ENCODE measurements around the gene VCPKMT. TPM values are rescaled to one million over a fixed set of nuclear protein-coding genes. Genes with fewer than 3 reads are reported as not detected.

VCPKMT gene
- total RNA-seq, 1 experiment from 2014 or later: 7.1 TPM

DNA sequence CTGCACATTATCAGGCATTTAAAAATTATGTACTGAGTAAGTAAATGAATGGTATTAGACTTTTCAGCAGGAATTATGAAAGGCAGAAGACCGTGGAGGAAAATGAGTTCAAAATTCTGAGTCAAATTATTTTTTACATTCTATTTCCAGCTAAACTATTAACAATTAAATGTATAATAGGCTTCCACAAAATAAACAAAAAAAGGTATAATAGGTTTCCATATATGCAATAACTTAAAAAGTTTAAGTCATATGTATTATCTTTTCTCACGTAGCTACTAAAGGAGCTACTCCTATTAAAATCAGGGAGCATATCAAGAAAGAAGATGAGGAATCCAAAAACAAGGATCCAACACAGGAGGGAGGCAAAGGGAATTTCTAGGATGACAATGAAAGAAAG is 11.4 kb upstream of the VCPKMT start:
- TF ChIP-seq, protein P1, sequence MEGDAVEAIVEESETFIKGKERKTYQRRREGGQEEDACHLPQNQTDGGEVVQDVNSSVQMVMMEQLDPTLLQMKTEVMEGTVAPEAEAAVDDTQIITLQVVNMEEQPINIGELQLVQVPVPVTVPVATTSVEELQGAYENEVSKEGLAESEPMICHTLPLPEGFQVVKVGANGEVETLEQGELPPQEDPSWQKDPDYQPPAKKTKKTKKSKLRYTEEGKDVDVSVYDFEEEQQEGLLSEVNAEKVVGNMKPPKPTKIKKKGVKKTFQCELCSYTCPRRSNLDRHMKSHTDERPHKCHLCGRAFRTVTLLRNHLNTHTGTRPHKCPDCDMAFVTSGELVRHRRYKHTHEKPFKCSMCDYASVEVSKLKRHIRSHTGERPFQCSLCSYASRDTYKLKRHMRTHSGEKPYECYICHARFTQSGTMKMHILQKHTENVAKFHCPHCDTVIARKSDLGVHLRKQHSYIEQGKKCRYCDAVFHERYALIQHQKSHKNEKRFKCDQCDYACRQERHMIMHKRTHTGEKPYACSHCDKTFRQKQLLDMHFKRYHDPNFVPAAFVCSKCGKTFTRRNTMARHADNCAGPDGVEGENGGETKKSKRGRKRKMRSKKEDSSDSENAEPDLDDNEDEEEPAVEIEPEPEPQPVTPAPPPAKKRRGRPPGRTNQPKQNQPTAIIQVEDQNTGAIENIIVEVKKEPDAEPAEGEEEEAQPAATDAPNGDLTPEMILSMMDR (IDR thresholded peaks at IDR 0.05; ENCODE audit: unreplicated experiment): no peak
- no peak for DNase-seq
- BruUV-seq (replicated peaks): no TSS peak
- Mint-ChIP-seq H3K27me3 (ENCODE audit: unreplicated experiment) (no peaks in the 10 kb centered on the region), H3K36me3 (ENCODE audit: insufficient read depth, unreplicated experiment) (peaks cover 10% of the 10 kb centered on the region), H3K4me3 (ENCODE audit: low read depth, unreplicated experiment) (no peak overlapping the region), H3K9me3 (ENCODE audit: low read depth, unreplicated experiment) (no peaks in the 10 kb centered on the region), H3K4me1 (ENCODE audit: low read depth, unreplicated experiment) (no peaks in the 10 kb centered on the region), H3K27ac (ENCODE audit: unreplicated experiment) (no peak overlapping the region)
- intact Hi-C loops (cut with micrococcal nuclease; ENCODE audit: unreplicated experiment): no loop called here
- CTCF ChIA-PET: no interaction called here

DNA sequence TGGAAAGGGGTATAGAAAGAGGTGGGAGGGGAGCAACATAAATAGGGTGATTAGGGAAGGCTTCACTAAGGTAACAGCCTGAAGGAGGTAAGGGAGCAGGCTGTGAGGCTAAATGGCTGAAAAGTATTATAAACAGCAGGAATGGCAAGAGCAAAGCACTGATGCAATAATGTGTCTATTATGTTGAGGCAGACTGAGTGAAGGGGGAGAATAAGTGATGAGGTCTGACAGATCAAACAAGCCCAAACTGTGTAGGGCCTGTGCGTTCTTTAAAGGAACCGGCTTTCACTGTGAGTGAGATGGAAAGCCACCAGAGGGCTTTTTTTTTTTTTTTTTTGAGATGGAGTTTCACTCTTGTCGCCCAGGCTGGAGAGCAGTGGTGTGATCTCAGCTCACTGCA is 6.7 kb upstream of the VCPKMT start:
- CTCF ChIA-PET: no interaction called here
- Mint-ChIP-seq H3K9me3 (ENCODE audit: low read depth, unreplicated experiment) (no peaks in the 10 kb centered on the region), H3K27me3 (ENCODE audit: unreplicated experiment) (no peaks in the 10 kb centered on the region), H3K36me3 (ENCODE audit: insufficient read depth, unreplicated experiment) (peaks cover 11% of the 10 kb centered on the region), H3K4me1 (ENCODE audit: low read depth, unreplicated experiment) (no peaks in the 10 kb centered on the region), H3K27ac (ENCODE audit: unreplicated experiment) (no peak overlapping the region), H3K4me3 (ENCODE audit: low read depth, unreplicated experiment) (no peak overlapping the region)
- DNase-seq: no peak
- TF ChIP-seq, protein P1 (IDR thresholded peaks at IDR 0.05; ENCODE audit: unreplicated experiment): no peak
- intact Hi-C loops (cut with micrococcal nuclease; ENCODE audit: unreplicated experiment): no loop called here
- no TSS peak for BruUV-seq (replicated peaks)

DNA sequence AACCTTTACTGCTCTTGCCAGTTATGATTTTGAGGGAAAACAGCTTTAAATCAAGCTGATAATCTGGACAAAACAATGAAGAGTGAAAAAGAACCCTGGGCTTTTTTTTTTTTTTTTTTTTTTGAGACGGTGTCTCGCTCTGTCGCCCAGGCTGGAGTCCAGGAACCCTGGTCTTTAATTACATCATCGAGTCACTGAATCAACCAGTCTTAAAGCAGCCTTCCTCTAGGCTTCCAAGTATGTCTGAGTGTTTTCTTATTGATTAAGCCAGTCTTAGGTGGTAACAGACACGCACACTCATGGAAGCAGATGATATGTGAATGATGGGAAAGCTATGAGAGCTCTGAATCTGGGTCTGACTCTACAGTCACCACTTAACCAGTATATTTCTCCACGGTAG is 5.9 kb upstream of the VCPKMT start:
- DNase-seq: no peak
- TF ChIP-seq, protein P1 (IDR thresholded peaks at IDR 0.05; ENCODE audit: unreplicated experiment): no peak
- H3K4me3 Mint-ChIP-seq (ENCODE audit: low read depth, unreplicated experiment): no peak overlapping the region
- BruUV-seq (replicated peaks): no TSS peak
- no peaks in the 10 kb centered on the region for H3K4me1 Mint-ChIP-seq (ENCODE audit: low read depth, unreplicated experiment)
- intact Hi-C loops (cut with micrococcal nuclease; ENCODE audit: unreplicated experiment): no loop called here
- no peaks in the 10 kb centered on the region for H3K9me3 Mint-ChIP-seq (ENCODE audit: low read depth, unreplicated experiment)
- H3K27me3 Mint-ChIP-seq (ENCODE audit: unreplicated experiment): no peaks in the 10 kb centered on the region
- peaks cover 11% of the 10 kb centered on the region for H3K36me3 Mint-ChIP-seq (ENCODE audit: insufficient read depth, unreplicated experiment)
- no peak overlapping the region for H3K27ac Mint-ChIP-seq (ENCODE audit: unreplicated experiment)
- CTCF ChIA-PET: interaction anchor here (0.5 kb wide), 1 partner anchor 395 kb away, joined by 3 read pairs; no protein-coding TSS in a partner anchor

DNA sequence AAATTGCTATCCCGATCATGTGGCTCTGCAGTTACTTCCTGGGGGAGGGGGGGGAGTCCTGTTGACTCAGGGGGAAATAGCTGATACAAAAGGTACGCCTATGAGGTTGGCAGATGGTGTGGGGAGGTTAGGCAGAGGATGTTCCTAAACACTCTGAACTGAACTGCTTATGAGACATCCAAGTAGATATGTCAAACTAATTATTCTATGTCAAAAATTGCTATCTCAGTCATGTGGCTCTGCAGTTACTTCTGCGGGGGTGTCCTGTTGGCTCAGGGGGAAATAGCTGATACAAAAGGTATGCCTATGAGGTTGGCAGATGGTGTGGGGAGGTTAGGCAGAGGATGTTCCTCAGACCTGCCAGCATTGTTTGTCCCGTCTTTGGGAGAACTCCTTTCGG is 5.1 kb upstream of the VCPKMT start:
- TF ChIP-seq, protein P1 (IDR thresholded peaks at IDR 0.05; ENCODE audit: unreplicated experiment): no peak
- no peak overlapping the region for H3K27ac Mint-ChIP-seq (ENCODE audit: unreplicated experiment)

More for the DNA sequence above, 5.1 kb upstream of the VCPKMT start:
- no peak for DNase-seq
- Mint-ChIP-seq H3K9me3 (ENCODE audit: low read depth, unreplicated experiment) (no peaks in the 10 kb centered on the region), H3K4me3 (ENCODE audit: low read depth, unreplicated experiment) (no peak overlapping the region), H3K4me1 (ENCODE audit: low read depth, unreplicated experiment) (peaks cover 6% of the 10 kb centered on the region), H3K36me3 (ENCODE audit: insufficient read depth, unreplicated experiment) (peaks cover 16% of the 10 kb centered on the region), H3K27me3 (ENCODE audit: unreplicated experiment) (no peaks in the 10 kb centered on the region)
- intact Hi-C loops (cut with micrococcal nuclease; ENCODE audit: unreplicated experiment): no loop called here
- CTCF ChIA-PET: no interaction called here
- BruUV-seq (replicated peaks): no TSS peak
